ENCODE data around the gene CAMTA1. TPM values are rescaled to one million over a fixed set of nuclear protein-coding genes. Genes with fewer than 3 reads are reported as not detected.

Gene CAMTA1
- total RNA-seq, 3 donors from 2014 or later, result 73.4 to 114 (median 82.6) TPM

GRCh38 chr1:7060745-7061144 is 275.5 kb downstream of the CAMTA1 start:
- no peak for TF ChIP-seq CTCF (IDR thresholded peaks at IDR 0.05)
- no peak for ATAC-seq
- DNase-seq, result no peak
- H3K9me3 ChIP-seq, result no peaks in the 10 kb centered on the region
- H3K4me3 ChIP-seq, result no peak overlapping the region
- intact Hi-C loops (cut with DNase I, micrococcal nuclease), result loop anchor here in 1 of 2 donors (10.0 kb wide), 1 partner anchor 266 kb away; no protein-coding TSS in a partner anchor
- H3K4me1 ChIP-seq (ENCODE audit: low read depth), result no peaks in the 10 kb centered on the region
- no peaks in the 10 kb centered on the region for H3K36me3 ChIP-seq (ENCODE audit: low read depth)

GRCh38 chr1:7062346-7063061 is 277.2 kb downstream of the CAMTA1 start:
- no peak for DNase-seq
- Histone ChIP-seq H3K36me3 (ENCODE audit: low read depth) (no peaks in the 10 kb centered on the region), H3K4me3 (no peak overlapping the region), H3K9me3 (no peaks in the 10 kb centered on the region), H3K4me1 (ENCODE audit: low read depth) (no peaks in the 10 kb centered on the region)
- TF ChIP-seq CTCF (IDR thresholded peaks at IDR 0.05), result no peak
- intact Hi-C loops (cut with DNase I, micrococcal nuclease), result loop anchor here in 1 of 2 donors (10.0 kb wide), 1 partner anchor 268 kb away; no protein-coding TSS in a partner anchor
- no peak for ATAC-seq

GRCh38 chr1:7063981-7064380 is 278.7 kb downstream of the CAMTA1 start:
- no peak for TF ChIP-seq CTCF (IDR thresholded peaks at IDR 0.05)
- ATAC-seq (no peak), DNase-seq (no peak)
- Histone ChIP-seq H3K9me3 (no peaks in the 10 kb centered on the region), H3K4me1 (ENCODE audit: low read depth) (no peaks in the 10 kb centered on the region), H3K36me3 (ENCODE audit: low read depth) (no peaks in the 10 kb centered on the region), H3K4me3 (no peak overlapping the region)
- intact Hi-C loops (cut with DNase I, micrococcal nuclease), result loop anchor here in 1 of 2 donors (10.0 kb wide), 1 partner anchor 269 kb away; no protein-coding TSS in a partner anchor

DNA sequence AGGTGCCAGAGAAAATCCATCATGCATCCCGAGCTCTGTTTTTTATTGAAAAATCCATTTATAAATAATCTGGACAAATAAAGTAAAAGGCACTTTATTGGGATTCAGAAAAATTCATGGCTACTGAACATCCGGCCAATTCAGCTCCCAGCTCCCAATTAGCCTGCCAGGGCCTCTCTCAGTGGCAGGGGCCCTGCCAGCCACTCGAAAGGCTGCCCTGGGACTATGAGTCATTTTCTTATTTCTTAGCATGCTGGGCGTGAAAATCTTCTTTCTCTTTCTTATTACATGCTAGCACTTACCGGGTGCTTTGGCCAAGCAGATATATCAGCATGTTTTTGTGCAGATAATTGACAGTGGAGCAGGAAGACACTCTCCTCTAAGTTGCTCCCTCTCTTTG is 283.3 kb downstream of the CAMTA1 start:
- H3K4me1 ChIP-seq (ENCODE audit: low read depth), result peaks cover 4% of the 10 kb centered on the region
- intact Hi-C loops (cut with DNase I, micrococcal nuclease), result loop anchor here in 1 of 2 donors (10.0 kb wide), 1 partner anchor 274 kb away; no protein-coding TSS in a partner anchor
- no peak for DNase-seq

DNA sequence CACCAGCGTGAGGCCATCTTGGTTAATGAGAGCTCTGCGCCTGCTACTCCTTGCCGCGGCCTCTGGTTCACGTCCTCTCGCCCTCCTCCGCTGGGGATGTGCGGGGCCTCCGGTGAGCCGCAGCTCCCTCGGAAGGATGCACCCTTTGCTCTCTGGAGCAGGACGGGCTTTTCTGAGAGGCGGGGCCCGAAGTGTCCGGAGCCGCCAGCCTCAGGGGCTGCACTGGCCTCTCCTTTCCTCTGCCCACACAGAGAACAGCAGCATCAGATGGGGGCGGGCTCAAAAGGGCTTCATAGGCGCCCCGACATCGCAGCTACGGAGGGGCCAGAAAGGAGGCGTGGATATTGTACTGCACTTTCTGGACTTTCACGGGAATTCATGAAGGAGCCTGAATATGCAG is 284.7 kb downstream of the CAMTA1 start:
- Histone ChIP-seq H3K36me3 (ENCODE audit: low read depth) (no peaks in the 10 kb centered on the region), H3K9me3 (no peaks in the 10 kb centered on the region), H3K4me3 (no peak overlapping the region), H3K4me1 (ENCODE audit: low read depth) (peaks cover 4% of the 10 kb centered on the region)
- ATAC-seq (no peak), DNase-seq (no peak)
- intact Hi-C loops (cut with DNase I, micrococcal nuclease), result loop anchor here (10.0 kb wide), 2 partner anchors 275 to 345 kb away; no protein-coding TSS in a partner anchor
- TF ChIP-seq CTCF (IDR thresholded peaks at IDR 0.05), result no peak

More for the DNA sequence above, 283.3 kb downstream of the CAMTA1 start:
- Histone ChIP-seq H3K9me3 (no peaks in the 10 kb centered on the region), H3K36me3 (ENCODE audit: low read depth) (no peaks in the 10 kb centered on the region), H3K4me3 (no peak overlapping the region)
- no peak for ATAC-seq
- no peak for TF ChIP-seq CTCF (IDR thresholded peaks at IDR 0.05)

Measured in mucosa of descending colon (tissue), 3 donors.